ENCODE results near the gene MCC. TPM values are rescaled to one million over a fixed set of nuclear protein-coding genes. Genes with fewer than 3 reads are reported as not detected.

Gene MCC
- total RNA-seq, 1 donor from 2014 or later: 20.6 TPM

- H3K27ac ChIP-seq: no peak overlapping the region
- intact Hi-C loops (cut with DNase I): no loop called here
- H3K4me1 ChIP-seq: peaks cover 15% of the 10 kb centered on the region
- H3K36me3 ChIP-seq: peaks cover 40% of the 10 kb centered on the region
- DNase-seq: no peak
- H3K9me3 ChIP-seq: no peaks in the 10 kb centered on the region
- H3K4me3 ChIP-seq: no peak overlapping the region
- no peak for TF ChIP-seq CTCF (IDR thresholded peaks at IDR 0.05)
- no peaks in the 10 kb centered on the region for H3K27me3 ChIP-seq (ENCODE audit: low read depth)
- ATAC-seq: no peak
Observed at GRCh38 chr5:113027015-113027414, 461.2 kb downstream of the MCC start.

GRCh38 chr5:113026211-113026610 lies 462.0 kb downstream of the MCC start:
- peaks cover 18% of the 10 kb centered on the region for H3K4me1 ChIP-seq
- no peaks in the 10 kb centered on the region for H3K9me3 ChIP-seq
- no peaks in the 10 kb centered on the region for H3K27me3 ChIP-seq (ENCODE audit: low read depth)
- intact Hi-C loops (cut with DNase I): no loop called here
- no peak overlapping the region for H3K4me3 ChIP-seq
- TF ChIP-seq CTCF (IDR thresholded peaks at IDR 0.05): no peak
- DNase-seq (no peak), ATAC-seq (no peak)
- H3K36me3 ChIP-seq: peaks cover 40% of the 10 kb centered on the region
- no peak overlapping the region for H3K27ac ChIP-seq

- no peak for DNase-seq
- intact Hi-C loops (cut with DNase I): no loop called here
- no peak for TF ChIP-seq CTCF (IDR thresholded peaks at IDR 0.05)
- ATAC-seq: no peak
- Histone ChIP-seq H3K4me1 (peaks cover 18% of the 10 kb centered on the region), H3K27ac (no peak overlapping the region), H3K36me3 (peaks cover 46% of the 10 kb centered on the region), H3K4me3 (no peak overlapping the region), H3K9me3 (no peaks in the 10 kb centered on the region), H3K27me3 (ENCODE audit: low read depth) (no peaks in the 10 kb centered on the region)
Observed at GRCh38 chr5:113025596-113025995, 462.7 kb downstream of the MCC start.

GRCh38 chr5:113024076-113024697 lies 464.1 kb downstream of the MCC start:
- Histone ChIP-seq H3K4me3 (no peak overlapping the region), H3K27me3 (ENCODE audit: low read depth) (no peaks in the 10 kb centered on the region), H3K9me3 (no peaks in the 10 kb centered on the region), H3K36me3 (peaks cover 48% of the 10 kb centered on the region), H3K27ac (no peak overlapping the region), H3K4me1 (peaks cover 18% of the 10 kb centered on the region)
- DNase-seq (no peak), ATAC-seq (peak in 1 of 2 donors; percentile 16)
- intact Hi-C loops (cut with DNase I): no loop called here
- TF ChIP-seq CTCF (IDR thresholded peaks at IDR 0.05): no peak

GRCh38 chr5:113022661-113023060 lies 465.6 kb downstream of the MCC start:
- H3K27ac ChIP-seq: no peak overlapping the region
- H3K36me3 ChIP-seq: peaks cover 49% of the 10 kb centered on the region
- intact Hi-C loops (cut with DNase I): no loop called here

More at GRCh38 chr5:113022661-113023060, 465.6 kb downstream of the MCC start:
- H3K4me3 ChIP-seq: no peak overlapping the region
- peaks cover 18% of the 10 kb centered on the region for H3K4me1 ChIP-seq
- no peak for DNase-seq
- TF ChIP-seq CTCF (IDR thresholded peaks at IDR 0.05): no peak
- peak; percentile 44 to 70 for ATAC-seq
- no peaks in the 10 kb centered on the region for H3K27me3 ChIP-seq (ENCODE audit: low read depth)
- H3K9me3 ChIP-seq: no peaks in the 10 kb centered on the region
